ENCODE measurements around the gene GDF2. TPM values are rescaled to one million over a fixed set of nuclear protein-coding genes. Genes with fewer than 3 reads are reported as not detected.

Gene GDF2
- polyA plus RNA-seq, 1 donor from 2014 or later: not detected

DNA sequence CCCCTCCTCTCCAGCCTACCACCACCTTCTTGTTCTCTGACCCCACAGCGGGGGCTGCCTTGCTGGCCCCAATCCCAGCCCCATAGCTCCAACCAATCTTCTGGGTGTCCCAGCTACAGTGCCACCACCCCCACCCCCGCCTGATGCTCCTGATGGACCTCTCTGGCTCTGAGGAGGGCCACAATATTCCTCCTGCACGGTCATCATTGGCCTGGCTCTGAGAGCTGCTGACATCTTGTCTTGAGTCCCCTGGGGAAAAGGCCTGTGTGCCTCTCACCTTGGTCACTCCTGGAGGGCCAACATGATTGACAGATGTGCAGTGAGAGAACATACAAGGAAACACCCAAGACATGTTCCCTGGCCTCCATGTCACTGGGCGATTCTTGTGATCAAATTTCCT lies 7.6 kb downstream of the GDF2 start:
- no peak overlapping the region for H3K27ac ChIP-seq (ENCODE audit: low read length)
- H2AFZ ChIP-seq (ENCODE audit: low read depth, low read length): no peak overlapping the region
- H3K79me2 ChIP-seq (replicated peaks; ENCODE audit: insufficient read depth, low read length): no peaks in the 10 kb centered on the region
- no peak overlapping the region for H3K4me3 ChIP-seq (ENCODE audit: low read length)
- H3K9ac ChIP-seq (ENCODE audit: low read length): no peak overlapping the region
- no peaks in the 10 kb centered on the region for H4K20me1 ChIP-seq (ENCODE audit: insufficient read depth)
- H3K9me3 ChIP-seq (ENCODE audit: low read length): no peaks in the 10 kb centered on the region
- no peaks in the 10 kb centered on the region for H3K36me3 ChIP-seq (ENCODE audit: insufficient read depth, low read length)
- H3K9me2 ChIP-seq (ENCODE audit: insufficient read depth, low read length): no peaks in the 10 kb centered on the region
- no peak overlapping the region for H3K4me2 ChIP-seq (ENCODE audit: low read length)
- H3F3A ChIP-seq (ENCODE audit: insufficient read depth, low read length, poor library complexity, severe bottlenecking): no peaks in the 10 kb centered on the region
- TF ChIP-seq, protein P1, sequence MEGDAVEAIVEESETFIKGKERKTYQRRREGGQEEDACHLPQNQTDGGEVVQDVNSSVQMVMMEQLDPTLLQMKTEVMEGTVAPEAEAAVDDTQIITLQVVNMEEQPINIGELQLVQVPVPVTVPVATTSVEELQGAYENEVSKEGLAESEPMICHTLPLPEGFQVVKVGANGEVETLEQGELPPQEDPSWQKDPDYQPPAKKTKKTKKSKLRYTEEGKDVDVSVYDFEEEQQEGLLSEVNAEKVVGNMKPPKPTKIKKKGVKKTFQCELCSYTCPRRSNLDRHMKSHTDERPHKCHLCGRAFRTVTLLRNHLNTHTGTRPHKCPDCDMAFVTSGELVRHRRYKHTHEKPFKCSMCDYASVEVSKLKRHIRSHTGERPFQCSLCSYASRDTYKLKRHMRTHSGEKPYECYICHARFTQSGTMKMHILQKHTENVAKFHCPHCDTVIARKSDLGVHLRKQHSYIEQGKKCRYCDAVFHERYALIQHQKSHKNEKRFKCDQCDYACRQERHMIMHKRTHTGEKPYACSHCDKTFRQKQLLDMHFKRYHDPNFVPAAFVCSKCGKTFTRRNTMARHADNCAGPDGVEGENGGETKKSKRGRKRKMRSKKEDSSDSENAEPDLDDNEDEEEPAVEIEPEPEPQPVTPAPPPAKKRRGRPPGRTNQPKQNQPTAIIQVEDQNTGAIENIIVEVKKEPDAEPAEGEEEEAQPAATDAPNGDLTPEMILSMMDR (IDR thresholded peaks at IDR 0.05; ENCODE audit: poor library complexity, severe bottlenecking): no peak
- no peak for TF ChIP-seq TAF1 (IDR thresholded peaks at IDR 0.05; ENCODE audit: low read depth)
- TF ChIP-seq RAD21 (conservative IDR thresholded peaks at IDR 0.05): no peak
- no peak for TF ChIP-seq SMC3 (conservative IDR thresholded peaks at IDR 0.05; ENCODE audit: poor library complexity)
- no peak for TF ChIP-seq EP300 (conservative IDR thresholded peaks at IDR 0.05; ENCODE audit: poor library complexity, severe bottlenecking)
- TF ChIP-seq, protein P2, sequence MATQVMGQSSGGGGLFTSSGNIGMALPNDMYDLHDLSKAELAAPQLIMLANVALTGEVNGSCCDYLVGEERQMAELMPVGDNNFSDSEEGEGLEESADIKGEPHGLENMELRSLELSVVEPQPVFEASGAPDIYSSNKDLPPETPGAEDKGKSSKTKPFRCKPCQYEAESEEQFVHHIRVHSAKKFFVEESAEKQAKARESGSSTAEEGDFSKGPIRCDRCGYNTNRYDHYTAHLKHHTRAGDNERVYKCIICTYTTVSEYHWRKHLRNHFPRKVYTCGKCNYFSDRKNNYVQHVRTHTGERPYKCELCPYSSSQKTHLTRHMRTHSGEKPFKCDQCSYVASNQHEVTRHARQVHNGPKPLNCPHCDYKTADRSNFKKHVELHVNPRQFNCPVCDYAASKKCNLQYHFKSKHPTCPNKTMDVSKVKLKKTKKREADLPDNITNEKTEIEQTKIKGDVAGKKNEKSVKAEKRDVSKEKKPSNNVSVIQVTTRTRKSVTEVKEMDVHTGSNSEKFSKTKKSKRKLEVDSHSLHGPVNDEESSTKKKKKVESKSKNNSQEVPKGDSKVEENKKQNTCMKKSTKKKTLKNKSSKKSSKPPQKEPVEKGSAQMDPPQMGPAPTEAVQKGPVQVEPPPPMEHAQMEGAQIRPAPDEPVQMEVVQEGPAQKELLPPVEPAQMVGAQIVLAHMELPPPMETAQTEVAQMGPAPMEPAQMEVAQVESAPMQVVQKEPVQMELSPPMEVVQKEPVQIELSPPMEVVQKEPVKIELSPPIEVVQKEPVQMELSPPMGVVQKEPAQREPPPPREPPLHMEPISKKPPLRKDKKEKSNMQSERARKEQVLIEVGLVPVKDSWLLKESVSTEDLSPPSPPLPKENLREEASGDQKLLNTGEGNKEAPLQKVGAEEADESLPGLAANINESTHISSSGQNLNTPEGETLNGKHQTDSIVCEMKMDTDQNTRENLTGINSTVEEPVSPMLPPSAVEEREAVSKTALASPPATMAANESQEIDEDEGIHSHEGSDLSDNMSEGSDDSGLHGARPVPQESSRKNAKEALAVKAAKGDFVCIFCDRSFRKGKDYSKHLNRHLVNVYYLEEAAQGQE (IDR thresholded peaks at IDR 0.05; ENCODE audit: borderline replicate concordance): no peak
- TF ChIP-seq POLR2AphosphoS5 (IDR thresholded peaks at IDR 0.05): no peak
- no peak for TF ChIP-seq EZH2 (IDR thresholded peaks at IDR 0.05; ENCODE audit: borderline replicate concordance, insufficient read depth, low read length, poor library complexity, severe bottlenecking)
- TF ChIP-seq MXI1 (conservative IDR thresholded peaks at IDR 0.05; ENCODE audit: poor library complexity, severe bottlenecking): no peak
- no peaks in the 10 kb centered on the region for H3K27me3 ChIP-seq (ENCODE audit: insufficient read depth, low read depth, low read length)

DNA sequence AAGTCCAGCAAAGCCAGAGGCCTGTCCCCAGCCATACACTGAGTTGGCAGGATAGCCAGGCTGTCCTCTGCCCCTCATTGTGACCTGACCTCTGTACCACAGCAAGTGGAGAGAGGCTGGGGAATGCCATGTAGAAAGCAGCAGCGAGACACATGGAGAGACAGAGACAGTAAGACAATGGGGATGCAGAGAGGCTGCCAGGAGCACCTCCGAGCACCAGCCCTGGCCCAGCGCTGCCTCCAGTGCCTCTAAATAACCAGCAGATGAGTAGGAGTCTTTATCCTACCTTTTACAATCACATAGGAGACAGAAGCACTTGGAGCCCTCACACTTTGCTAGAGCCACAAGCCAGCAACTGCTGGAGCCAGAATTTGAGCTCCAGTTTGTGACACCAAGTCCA lies 8.1 kb downstream of the GDF2 start:
- Histone ChIP-seq H4K20me1 (ENCODE audit: insufficient read depth) (no peaks in the 10 kb centered on the region), H3K9me2 (ENCODE audit: insufficient read depth, low read length) (no peaks in the 10 kb centered on the region), H3F3A (ENCODE audit: insufficient read depth, low read length, poor library complexity, severe bottlenecking) (no peaks in the 10 kb centered on the region), H2AFZ (ENCODE audit: low read depth, low read length) (no peak overlapping the region), H3K9ac (ENCODE audit: low read length) (no peak overlapping the region), H3K36me3 (ENCODE audit: insufficient read depth, low read length) (no peaks in the 10 kb centered on the region), H3K27me3 (ENCODE audit: insufficient read depth, low read depth, low read length) (no peaks in the 10 kb centered on the region), H3K27ac (ENCODE audit: low read length) (no peak overlapping the region), H3K9me3 (ENCODE audit: low read length) (no peaks in the 10 kb centered on the region), H3K79me2 (replicated peaks; ENCODE audit: insufficient read depth, low read length) (no peaks in the 10 kb centered on the region), H3K4me2 (ENCODE audit: low read length) (no peak overlapping the region), H3K4me3 (ENCODE audit: low read length) (no peak overlapping the region)
- TF ChIP-seq SMC3 (conservative IDR thresholded peaks at IDR 0.05; ENCODE audit: poor library complexity) (no peak), MXI1 (conservative IDR thresholded peaks at IDR 0.05; ENCODE audit: poor library complexity, severe bottlenecking) (no peak), EZH2 (IDR thresholded peaks at IDR 0.05; ENCODE audit: borderline replicate concordance, insufficient read depth, low read length, poor library complexity, severe bottlenecking) (no peak), POLR2AphosphoS5 (IDR thresholded peaks at IDR 0.05) (no peak), EP300 (conservative IDR thresholded peaks at IDR 0.05; ENCODE audit: poor library complexity, severe bottlenecking) (no peak), TAF1 (IDR thresholded peaks at IDR 0.05; ENCODE audit: low read depth) (no peak), RAD21 (conservative IDR thresholded peaks at IDR 0.05) (no peak)
- TF ChIP-seq, protein P2 (IDR thresholded peaks at IDR 0.05; ENCODE audit: borderline replicate concordance): no peak
- TF ChIP-seq, protein P1 (IDR thresholded peaks at IDR 0.05; ENCODE audit: poor library complexity, severe bottlenecking): no peak

All from neural cell (in vitro differentiated cells).